ENCODE measurements around the gene LMCD1. TPM values are rescaled to one million over a fixed set of nuclear protein-coding genes. Genes with fewer than 3 reads are reported as not detected.

Gene LMCD1
- total RNA-seq, 1 donor from 2014 or later: 2.2 TPM

DNA sequence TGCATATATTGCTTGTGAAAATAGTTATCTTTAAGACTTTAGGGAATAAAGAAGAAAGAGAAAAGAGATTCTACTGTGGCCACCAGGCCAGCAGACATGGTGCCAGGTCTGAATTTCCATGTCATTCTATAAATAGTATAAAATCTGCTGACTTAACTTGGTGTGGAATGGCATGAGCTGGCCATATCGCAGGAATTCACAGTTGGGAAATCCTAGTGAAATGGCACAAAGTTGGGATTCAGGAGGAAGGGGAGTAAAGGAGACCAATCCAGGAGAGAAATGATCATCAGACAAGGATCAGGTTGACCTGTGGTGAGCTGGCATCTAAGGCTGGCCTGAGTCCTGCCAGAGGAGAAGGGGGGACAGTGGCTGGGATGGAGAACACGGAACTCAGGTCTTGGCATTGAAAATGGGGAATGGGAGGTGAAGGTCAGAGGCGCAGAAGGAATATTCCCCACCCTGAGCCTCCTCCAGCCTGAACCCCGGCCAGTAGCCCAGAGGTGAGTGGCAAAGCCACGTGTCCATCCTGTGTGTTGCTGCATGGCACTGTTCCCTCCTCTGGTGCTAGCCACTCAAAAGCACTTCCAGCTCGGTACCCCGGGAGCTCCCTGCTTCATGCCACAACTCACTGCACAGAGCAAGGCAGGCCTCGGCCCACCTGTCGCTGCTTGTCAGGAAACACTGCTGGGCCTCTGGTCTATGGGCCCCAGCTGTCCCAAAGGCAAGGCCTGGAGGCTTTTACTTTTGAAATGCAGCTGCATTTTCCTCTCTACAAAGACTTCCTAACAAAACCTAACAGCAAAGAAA, 91.6 kb downstream of the LMCD1 start:
- no peak for DNase-seq

GRCh38 chr3:8595252-8595651, 93.6 kb downstream of the LMCD1 start:
- DNase-seq: no peak

DNA sequence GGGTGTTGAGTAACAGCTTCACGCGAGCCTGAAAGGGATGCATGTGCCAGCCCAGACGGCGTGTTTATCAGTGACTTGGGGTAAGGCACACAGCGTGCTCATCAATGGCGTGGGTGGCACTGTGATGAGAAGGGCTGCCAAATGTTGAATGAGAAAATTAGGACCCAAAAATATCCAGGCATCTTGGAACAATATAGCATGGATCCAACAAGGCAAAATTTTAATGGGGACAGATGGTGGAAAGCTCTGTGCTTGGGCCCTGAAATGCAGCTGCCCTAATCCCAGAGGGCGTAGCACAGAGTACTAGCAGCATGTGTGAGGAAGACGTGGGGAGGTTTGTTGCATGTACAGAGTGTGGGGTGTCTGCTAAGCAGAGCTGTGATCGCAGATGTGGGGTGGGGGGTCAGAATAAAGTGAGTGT, 94.1 kb downstream of the LMCD1 start:
- DNase-seq: peak; percentile 71

DNA sequence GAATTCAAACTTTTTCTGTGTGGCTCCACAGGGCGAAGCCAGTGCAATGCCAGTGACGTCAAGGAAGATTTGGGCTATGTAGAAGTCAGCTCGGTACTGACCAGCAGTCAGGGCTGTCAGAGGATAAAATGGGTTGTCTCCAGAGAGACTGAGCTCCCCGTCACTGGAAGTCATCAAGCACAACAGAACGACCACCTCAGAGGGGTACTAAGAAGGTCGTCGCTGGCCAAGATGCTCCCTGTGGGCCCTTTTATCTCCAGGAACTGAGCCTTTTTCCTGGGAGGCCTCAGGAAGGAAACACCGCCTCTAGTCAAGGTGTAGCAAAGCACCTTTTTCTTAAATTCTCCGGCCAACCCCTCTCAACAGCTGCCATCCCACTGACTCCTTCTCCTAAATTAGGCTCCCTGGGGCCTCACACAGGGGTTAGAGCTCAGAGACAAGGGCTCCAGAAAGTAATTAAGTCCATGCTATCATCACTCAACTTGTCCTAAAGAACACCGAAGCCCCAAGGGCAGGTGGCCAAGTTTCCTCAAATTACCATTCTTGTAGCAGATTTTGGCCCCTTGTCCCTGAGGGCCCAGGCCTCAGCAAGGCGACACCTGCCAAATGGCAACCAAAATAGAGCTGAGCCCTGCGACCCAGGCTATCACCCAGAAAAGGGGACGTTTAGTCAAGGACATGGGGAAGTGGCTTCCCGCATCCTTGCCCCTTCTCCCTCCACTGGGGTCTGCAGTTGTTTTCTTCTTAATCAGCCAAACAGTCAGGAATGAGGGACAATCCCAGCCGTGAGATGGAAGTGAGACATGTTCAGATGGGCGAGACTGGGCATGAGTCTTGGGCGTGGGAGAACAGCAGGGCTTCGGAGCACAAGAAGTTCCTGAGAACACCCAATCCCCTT, 94.9 kb downstream of the LMCD1 start:
- no peak for DNase-seq

DNA sequence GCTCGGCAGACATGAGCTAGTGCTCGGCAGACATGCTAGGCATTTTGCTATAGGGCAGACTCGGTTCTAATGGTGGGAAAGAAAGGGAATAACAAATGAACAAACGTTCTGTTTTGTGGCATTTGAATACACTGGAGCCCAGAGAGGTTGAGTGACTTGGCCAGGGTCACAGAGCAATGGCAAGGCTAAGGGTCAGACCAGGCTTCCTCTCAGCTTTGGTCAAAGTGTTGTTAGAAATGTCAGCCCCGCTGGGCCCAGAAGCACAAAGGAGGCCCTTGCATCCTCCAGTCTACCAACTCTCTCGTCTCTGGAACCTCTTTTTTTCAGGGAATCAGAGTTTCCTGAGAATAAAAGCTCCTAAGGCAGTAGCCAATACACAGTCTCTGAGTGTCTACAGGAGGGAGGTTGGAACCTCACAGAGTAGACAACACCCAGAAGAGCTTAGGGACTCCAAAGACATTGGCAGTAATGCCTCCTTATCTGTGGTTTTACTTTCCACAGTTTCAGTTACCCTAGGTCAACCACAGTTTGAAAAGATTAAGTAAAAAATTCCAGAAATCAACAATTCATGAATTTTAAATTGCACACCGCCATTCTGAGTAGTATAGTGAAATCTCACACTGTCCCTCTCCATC, 95.7 kb downstream of the LMCD1 start:
- no peak for DNase-seq

- DNase-seq: no peak
Measured at GRCh38 chr3:8599146-8599545, 97.5 kb downstream of the LMCD1 start.

DNA sequence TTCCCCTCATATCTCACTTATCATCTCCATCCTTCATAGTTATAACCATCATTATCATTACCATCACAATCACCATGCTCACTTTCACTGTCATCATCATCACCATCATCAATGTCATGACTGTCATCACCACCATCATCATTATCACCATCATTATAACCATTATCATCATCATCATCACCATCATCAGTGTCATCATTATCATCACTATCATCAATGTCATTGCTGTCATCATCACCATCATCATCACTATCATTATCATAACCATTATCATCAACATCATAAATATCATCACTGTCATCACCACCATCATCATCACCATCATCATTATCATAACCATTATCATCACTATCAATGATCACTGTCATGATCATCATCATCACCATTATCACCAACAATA, 98.8 kb downstream of the LMCD1 start:
- DNase-seq: no peak

DNA sequence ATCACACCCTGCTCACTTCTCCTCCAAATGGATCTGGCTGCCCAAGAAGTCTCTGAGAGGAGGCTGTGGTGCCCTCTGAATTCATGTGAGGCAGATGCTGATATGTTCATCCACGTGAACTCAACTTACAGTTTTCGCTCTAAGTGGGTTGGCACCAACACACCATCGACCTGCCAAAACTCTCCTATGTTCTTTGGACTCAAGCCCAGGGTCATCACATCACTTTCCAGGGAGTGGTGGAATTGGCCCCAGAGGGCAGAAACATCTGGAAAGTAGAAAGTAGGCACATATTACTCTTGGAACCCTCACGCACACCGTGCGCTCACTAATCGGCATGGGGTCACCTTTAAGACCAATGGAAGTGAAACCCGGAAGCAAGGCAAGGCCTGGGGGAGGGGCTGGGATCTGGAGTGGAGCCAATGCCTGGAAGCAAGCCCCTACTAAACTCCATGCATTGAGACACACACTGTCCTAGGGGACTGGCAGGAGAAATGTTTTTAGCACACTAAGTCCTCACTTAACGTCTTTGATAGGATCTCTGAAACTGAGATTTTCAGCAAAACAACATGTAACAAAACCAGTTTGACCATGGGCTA, 101.6 kb downstream of the LMCD1 start:
- DNase-seq: no peak

GRCh38 chr3:8604006-8604405, 102.4 kb downstream of the LMCD1 start:
- no peak for DNase-seq

- DNase-seq: no peak
Measured at GRCh38 chr3:8604988-8605387, 103.4 kb downstream of the LMCD1 start.

- DNase-seq: no peak
Measured at GRCh38 chr3:8606701-8607231, 105.1 kb downstream of the LMCD1 start.

GRCh38 chr3:8607234-8608040, 105.8 kb downstream of the LMCD1 start:
- no peak for DNase-seq

- no peak for DNase-seq
Measured at GRCh38 chr3:8608041-8608790, 106.6 kb downstream of the LMCD1 start.

GRCh38 chr3:8608791-8609467, 107.3 kb downstream of the LMCD1 start:
- DNase-seq: no peak

GRCh38 chr3:8610951-8611350, 109.3 kb downstream of the LMCD1 start:
- DNase-seq: no peak

GRCh38 chr3:8617921-8618320, 116.3 kb downstream of the LMCD1 start:
- no peak for DNase-seq

DNA sequence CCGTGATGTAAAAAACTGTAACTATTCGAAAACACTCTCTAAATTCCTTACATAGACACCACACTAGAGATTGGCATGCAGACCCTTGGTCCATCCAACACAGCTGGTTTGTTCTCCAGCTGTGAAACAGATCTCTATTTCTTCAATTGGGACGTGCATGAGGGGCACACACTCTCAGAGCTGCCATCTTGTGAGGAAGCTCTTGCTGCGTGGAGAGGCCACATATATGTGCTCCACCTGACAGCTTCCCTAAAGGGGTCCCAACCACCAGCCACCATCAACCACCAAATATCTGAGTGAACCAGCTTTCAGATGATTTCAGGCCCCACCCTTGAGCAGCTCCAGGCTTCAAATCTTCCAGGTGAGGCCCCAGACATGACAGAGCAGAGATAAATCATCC, 117.3 kb downstream of the LMCD1 start:
- DNase-seq: no peak

DNA sequence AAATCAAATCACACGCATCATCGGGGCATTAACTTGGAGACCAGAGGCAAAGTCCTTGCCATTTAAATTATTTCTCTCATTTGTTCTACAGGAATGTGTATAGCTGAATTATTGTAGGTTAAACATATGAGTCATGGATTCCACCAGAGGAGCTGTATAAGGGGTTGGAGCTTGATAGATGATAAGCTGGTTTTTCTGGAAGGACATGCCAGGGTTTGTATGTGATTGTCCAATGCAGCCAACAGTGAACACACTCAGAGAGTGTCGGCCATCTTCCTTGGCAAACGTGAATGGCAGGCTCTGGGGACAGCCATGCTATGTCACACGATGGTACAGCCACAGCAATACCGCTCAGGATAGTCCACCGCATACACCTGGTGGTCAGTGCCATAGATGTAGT, 117.9 kb downstream of the LMCD1 start:
- DNase-seq: no peak

DNA sequence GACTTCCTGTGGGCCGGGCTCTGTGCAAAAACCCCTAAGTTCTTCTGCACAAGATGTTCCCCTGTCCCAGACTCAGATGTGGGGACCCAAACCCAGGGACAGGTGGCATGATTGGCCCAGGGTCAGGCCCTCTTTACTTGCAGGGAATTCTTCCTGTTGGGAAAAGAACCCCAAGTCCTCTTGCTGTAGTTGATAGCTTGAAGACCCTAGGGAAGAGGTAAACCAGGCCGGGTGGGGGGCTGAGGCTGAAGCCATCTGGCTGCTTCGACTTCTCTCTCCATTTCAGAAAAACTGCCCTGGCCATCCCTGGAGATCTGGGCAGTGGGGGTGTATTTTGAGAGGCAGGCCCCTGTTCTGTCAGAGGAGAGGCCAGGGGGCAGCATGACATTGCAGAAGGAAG, 119.5 kb downstream of the LMCD1 start:
- DNase-seq: no peak

DNA sequence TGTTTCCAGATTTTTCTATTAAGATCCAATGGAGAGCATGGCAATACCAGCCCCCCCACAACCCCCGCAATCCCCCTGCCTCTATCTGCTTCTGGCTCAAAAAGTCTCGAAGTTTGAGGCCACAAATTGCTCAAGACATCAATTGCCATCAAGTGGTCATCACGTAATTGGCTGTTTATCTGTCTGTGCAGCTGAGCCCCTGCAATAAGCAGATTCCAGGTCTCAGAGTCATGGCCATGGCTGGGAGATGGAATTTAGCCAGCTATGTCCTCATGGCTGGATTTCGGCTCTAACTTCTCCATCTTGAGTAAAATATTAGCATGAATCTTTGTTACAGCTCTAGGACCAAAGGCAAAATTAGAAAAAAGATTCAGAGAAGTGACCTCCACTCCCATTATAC, 120.2 kb downstream of the LMCD1 start:
- no peak for DNase-seq

Data from occipital lobe (tissue), 2 donors.